H1 (cell line): ENCODE data around the gene CDK10. TPM values are rescaled to one million over a fixed set of nuclear protein-coding genes. Genes with fewer than 3 reads are reported as not detected.

ENCODE experiments used
- CTCF ChIA-PET: fragments of 300-600 bp; sonication (Branson Sonifier 250); formaldehyde crosslinking; loops from one replicate; lab custom pipeline; 2021; ENCODE audit not compliant: partially characterized antibody; lab: Charles Lee
- POLR2A ChIA-PET: fragments of 300-600 bp; sonication (Branson Sonifier 250); formaldehyde crosslinking; loops from one replicate; lab custom pipeline; 2021; ENCODE audit warnings: inconsistent platforms; ENCODE audit not compliant: partially characterized antibody; lab: Charles Lee
- DNase-seq, 2 experiments: peaks; one replicate each; pipeline versions ENCODE4 v3.0.0 to v3.0.0-alpha.2; 2010 to 2022; ENCODE audit warnings: low spot score in 2 of 2, low read depth in 1 of 2, mixed read lengths in 1 of 2
- FAIRE-seq: peaks from 2 replicates; lab custom pipeline; 2011; peaks lifted over from hg19 to GRCh38; lab: Jason Lieb, UNC
- H2AFZ ChIP-seq: 2 replicates; pipeline ENCODE4 v1.8.1; 2012; ENCODE audit warnings: low read length, inconsistent platforms
- H2AK5ac ChIP-seq: 2 replicates; pipeline ENCODE4 v1.6.1; 2013; ENCODE audit warnings: low read depth, low read length
- H2BK120ac ChIP-seq: replicated peaks from 2 replicates; pipeline ENCODE3; 2013; ENCODE audit warnings: low read depth, low read length, inconsistent platforms
- H2BK12ac ChIP-seq: 2 replicates; pipeline ENCODE4 v1.6.1; 2013; ENCODE audit warnings: low read depth, low read length
- H2BK15ac ChIP-seq: 2 replicates; pipeline ENCODE4 v1.6.1; 2013; ENCODE audit warnings: low read length
- H2BK20ac ChIP-seq: 2 replicates; pipeline ENCODE4 v1.6.1; 2013; ENCODE audit warnings: low read length
- H2BK5ac ChIP-seq: 2 replicates; pipeline ENCODE4 v1.6.1; 2013; ENCODE audit warnings: low read depth, low read length
- H3K14ac ChIP-seq: 2 replicates; pipeline ENCODE4 v1.6.1; 2013; ENCODE audit warnings: inconsistent platforms; ENCODE audit not compliant: insufficient read length
- H3K18ac ChIP-seq: 2 replicates; pipeline ENCODE4 v1.6.1; 2013; ENCODE audit warnings: low read length; ENCODE audit errors: extremely low read depth
- H3K23ac ChIP-seq: 2 replicates; pipeline ENCODE4 v1.6.1; 2013; ENCODE audit warnings: inconsistent platforms; ENCODE audit not compliant: insufficient read length
- H3K23me2 ChIP-seq: 2 replicates; pipeline ENCODE4 v1.6.1; 2013; ENCODE audit warnings: low read depth, low read length
- H3K27ac ChIP-seq: 2 replicates; pipeline ENCODE4 v1.6.1; 2011; ENCODE audit warnings: low read depth, low read length, inconsistent platforms
- H3K27me3 ChIP-seq, 4 experiments: replicated peaks in 1 of 4; 1 replicate in 1 of 4; 2 replicates in 3 of 4; pipeline versions ENCODE4 v1.6.1 to v1.8.1; 2011 to 2013; ENCODE audit warnings: low read length in 3 of 4, mild to moderate bottlenecking in 3 of 4, inconsistent platforms in 2 of 4, mixed read lengths in 2 of 4, moderate library complexity in 1 of 4; ENCODE audit not compliant: control insufficient read depth in 3 of 4, insufficient read depth in 3 of 4; ENCODE audit errors: extremely low read depth in 1 of 4
- H3K36me3 ChIP-seq, 4 experiments: 2 replicates each; pipeline versions ENCODE4 v1.6.1 to v1.8.1; 2011 to 2013; ENCODE audit warnings: mild to moderate bottlenecking in 4 of 4, low read length in 3 of 4, moderate library complexity in 2 of 4, control low read depth in 1 of 4, inconsistent platforms in 1 of 4; ENCODE audit not compliant: insufficient read depth in 4 of 4, control insufficient read depth in 2 of 4
- H3K4ac ChIP-seq: replicated peaks from 2 replicates; pipeline ENCODE3; 2013; ENCODE audit warnings: low read length, low read depth, mixed read lengths, inconsistent platforms; ENCODE audit not compliant: insufficient read length
- H3K4me1 ChIP-seq, 4 experiments: replicated peaks in 1 of 4; 1 replicate in 1 of 4; 2 replicates in 3 of 4; pipeline versions ENCODE4 v1.6.1 to v1.8.1; 2011 to 2013; ENCODE audit warnings: low read length in 3 of 4, inconsistent platforms in 2 of 4, mixed read lengths in 1 of 4; ENCODE audit not compliant: insufficient read depth in 4 of 4, control insufficient read depth in 3 of 4
- H3K4me2 ChIP-seq, 2 experiments: 2 replicates each; pipeline versions ENCODE4 v1.6.1 to v1.8.1; 2011 to 2013; ENCODE audit warnings: low read depth in 2 of 2, low read length in 2 of 2, control low read depth in 1 of 2, inconsistent platforms in 1 of 2, mild to moderate bottlenecking in 1 of 2; ENCODE audit not compliant: insufficient read depth in 1 of 2
- H3K4me3 ChIP-seq, 4 experiments: fragments of 200-600, 300-600 bp in 1 of 4; sonication (generic), shearing (Covaris generic), sonication (Bioruptor Twin) in 1 of 4; 2 replicates each; pipeline versions ENCODE4 v1.5.1 to v1.8.1; 2011 to 2016; ENCODE audit warnings: low read length in 4 of 4, low read depth in 3 of 4, control low read depth in 2 of 4, inconsistent platforms in 2 of 4, mild to moderate bottlenecking in 2 of 4, mixed read lengths in 1 of 4, moderate library complexity in 1 of 4; ENCODE audit not compliant: insufficient read depth in 2 of 4; ENCODE audit errors: extremely low read depth in 1 of 4
- H3K56ac ChIP-seq: replicated peaks from 2 replicates; pipeline ENCODE3; 2013; ENCODE audit warnings: low read depth, mild to moderate bottlenecking, mixed read lengths, low read length, inconsistent platforms; ENCODE audit not compliant: insufficient read length
- H3K79me1 ChIP-seq: 2 replicates; pipeline ENCODE4 v1.6.1; 2013; ENCODE audit warnings: low read depth, low read length, control low read depth
- H3K79me2 ChIP-seq, 2 experiments: 2 replicates each; pipeline versions ENCODE4 v1.6.1 to v1.8.1; 2012 to 2013; ENCODE audit warnings: low read length in 2 of 2, mild to moderate bottlenecking in 2 of 2, inconsistent platforms in 1 of 2; ENCODE audit not compliant: insufficient read depth in 2 of 2, control insufficient read depth in 1 of 2
- H3K9ac ChIP-seq, 4 experiments: replicated peaks in 1 of 4; 1 replicate in 1 of 4; 2 replicates in 3 of 4; pipeline versions ENCODE4 v1.6.1 to v1.8.1; 2011 to 2013; ENCODE audit warnings: low read depth in 3 of 4, low read length in 3 of 4, control low read depth in 2 of 4, mild to moderate bottlenecking in 2 of 4, moderate library complexity in 2 of 4, inconsistent platforms in 1 of 4; ENCODE audit errors: extremely low read depth in 1 of 4
- H3K9me3 ChIP-seq, 2 experiments: 2 replicates each; pipeline versions ENCODE4 v1.6.1 to v1.8.1; 2012 to 2013; ENCODE audit warnings: mild to moderate bottlenecking in 2 of 2, moderate library complexity in 2 of 2, control low read depth in 1 of 2, inconsistent platforms in 1 of 2, low read depth in 1 of 2, low read length in 1 of 2, mixed read lengths in 1 of 2; ENCODE audit not compliant: insufficient read depth in 2 of 2
- H4K20me1 ChIP-seq, 2 experiments: replicated peaks in 1 of 2; 2 replicates each; pipeline versions ENCODE3 to v1.8.1; 2011 to 2013; ENCODE audit warnings: inconsistent platforms in 2 of 2, low read length in 2 of 2, mild to moderate bottlenecking in 1 of 2; ENCODE audit not compliant: insufficient read depth in 2 of 2, control insufficient read depth in 1 of 2
- H4K5ac ChIP-seq: 2 replicates; pipeline ENCODE4 v1.6.1; 2013; ENCODE audit warnings: low read length, low read depth, mixed read lengths, inconsistent platforms; ENCODE audit not compliant: insufficient read length
- H4K8ac ChIP-seq: 2 replicates; pipeline ENCODE4 v1.8.0; 2013; ENCODE audit warnings: mild to moderate bottlenecking, moderate library complexity, low read length, inconsistent platforms; ENCODE audit not compliant: insufficient read depth; ENCODE audit errors: extremely low read depth
- H4K91ac ChIP-seq: replicated peaks from 2 replicates; pipeline ENCODE3; 2013; ENCODE audit warnings: low read length, mixed read lengths, inconsistent platforms; ENCODE audit not compliant: insufficient read length
- GABPA ChIP-seq: IDR thresholded peaks from 2 replicates; pipeline ENCODE4 v1.6.1; 2011; ENCODE audit warnings: mild to moderate bottlenecking, low read length, moderate library complexity, borderline replicate concordance; ENCODE audit not compliant: insufficient read depth
- WGBS, 2 experiments: shearing (Covaris generic) in 1 of 2; methylation state at CpG; one replicate each; pipeline versions ENCODE4 v1.1.6 to v1.1.7; 2013 to 2015; ENCODE audit warnings: low lambda C conversion rate in 2 of 2, mixed read lengths in 2 of 2, inconsistent platforms in 1 of 2, low coverage in 1 of 2, missing lambda C conversion rate in 1 of 2; ENCODE audit not compliant: insufficient replicate concordance in 2 of 2, insufficient coverage in 1 of 2, insufficient read length in 1 of 2; ENCODE audit errors: extremely low coverage in 1 of 2, missing lambda C conversion rate in 1 of 2; 5-methylcytosine and 5-hydroxymethylcytosine counted together
- polyA plus RNA-seq, 7 experiments: library from polyadenylated mRNA; depleted of rRNA in 3 of 7; stranded (reverse) in 5 of 7; unstranded in 2 of 7; fragments of >200 nt in 5 of 7; fragments of 200-250 nt in 2 of 7; gene quantifications; 1 replicate in 5 of 7; 2 replicates in 1 of 7; 4 replicates in 1 of 7; pipeline versions ENCODE4 v1.2.1 to v1.2.3, GENCODE V29; 2011 to 2013; ENCODE audit warnings: missing spikeins in 2 of 7, mixed read lengths in 2 of 7
- total RNA-seq: library from RNA; stranded (reverse); fragmentation: NEBNext Ultra II Directional; extraction: Animal tissue kit (Norgen Biotek cat#: 25700); gene quantifications from 2 replicates; pipeline ENCODE4 v1.2.1, GENCODE V29; 2021

Gene CDK10
- total and polyA plus RNA-seq, 2 of the 8 experiments (the other 6 are each of a cell fraction or from before 2014, with no cell fraction given), result 49.5 to 83.9 TPM

DNA sequence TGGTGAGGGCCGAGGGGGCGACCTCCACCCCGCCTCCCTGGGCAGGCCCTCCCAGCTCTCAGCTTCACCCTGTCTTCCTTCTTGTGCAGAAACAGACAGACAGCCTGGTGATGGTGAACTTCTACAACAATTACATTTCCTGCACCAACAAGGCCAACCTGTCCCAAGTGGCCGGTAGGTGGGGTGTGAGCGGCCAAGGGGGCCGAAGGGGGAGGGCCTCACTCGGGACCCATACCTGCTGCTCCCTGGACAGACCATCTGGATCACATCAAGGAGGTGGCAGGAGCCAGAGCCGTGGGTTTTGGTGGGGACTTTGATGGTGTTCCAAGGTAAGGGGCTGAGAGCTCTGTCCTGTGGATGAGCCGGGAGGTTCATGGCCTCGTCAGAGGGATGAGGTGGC lies 49.1 kb upstream of the CDK10 start:
- no peak overlapping the region for H3K4ac ChIP-seq
- no peaks in the 10 kb centered on the region for H3K79me2 ChIP-seq
- H2AFZ ChIP-seq, result no peak overlapping the region
- H3K4me2 ChIP-seq, result no peak overlapping the region
- 88% methylated on average over 9 of the region's 10 CpGs; no CpG with 5 or more reads in 1 of the 2 experiments for WGBS, 2 experiments
- no peak overlapping the region for H2BK20ac ChIP-seq
- DNase-seq (no peak), FAIRE-seq (no peak)
- H3K56ac ChIP-seq, result no peak overlapping the region
- peak overlapping the region; percentile 75; the same call in 1 of the 2 replicates for H2AK5ac ChIP-seq
- no peak overlapping the region for H2BK15ac ChIP-seq
- H2BK5ac ChIP-seq, result no peak overlapping the region
- H3K14ac ChIP-seq, result no peak overlapping the region
- H2BK12ac ChIP-seq, result no peak overlapping the region
- H3K27ac ChIP-seq, result no peak overlapping the region
- H4K5ac ChIP-seq, result no peak overlapping the region
- H3K9ac ChIP-seq, result no peak overlapping the region
- no peaks in the 10 kb centered on the region for H3K79me1 ChIP-seq
- CTCF ChIA-PET, result interaction anchor here (0.9 to 2.4 kb wide), 4 partner anchors 9 to 29 kb away, joined by 3 to 10 read pairs (median 4); no protein-coding TSS in a partner anchor
- H4K20me1 ChIP-seq, result no peaks in the 10 kb centered on the region
- no peaks in the 10 kb centered on the region; a peak in 3 of 7 replicates for H3K27me3 ChIP-seq
- no peak overlapping the region for H3K4me3 ChIP-seq
- no peak overlapping the region for H4K91ac ChIP-seq
- no peaks in the 10 kb centered on the region for H3K9me3 ChIP-seq
- no peak for TF ChIP-seq GABPA
- no peak overlapping the region for H2BK120ac ChIP-seq
- H3K23ac ChIP-seq, result no peak overlapping the region
- peaks cover 0 to 3% (median 0%) of the 10 kb centered on the region in 4 experiments; a peak in 1 of 7 replicates for H3K4me1 ChIP-seq
- H4K8ac ChIP-seq, result no peak overlapping the region
- H3K23me2 ChIP-seq, result peaks cover 1% of the 10 kb centered on the region; the same call in 1 of the 2 replicates
- H3K36me3 ChIP-seq, result no peaks in the 10 kb centered on the region
- H3K18ac ChIP-seq, result no peak overlapping the region
- POLR2A ChIA-PET, result no interaction called here
